ENCODE data around the gene IGFBP2. TPM values are rescaled to one million over a fixed set of nuclear protein-coding genes. Genes with fewer than 3 reads are reported as not detected.

IGFBP2 gene
- total RNA-seq (ENCODE audit: unreplicated experiment), result 208 TPM
- long read RNA-seq, transcript IGFBP2-201 (4 exons, 1,439 nt), result major isoform, 345 of 354 reads
- long read RNA-seq, partial matches to known transcripts, result 2 of 354 reads
- long read RNA-seq, other reads (novel, unspliced or antisense), result 7 of 354 reads

GRCh38 chr2:216632952-216633615 lies at the start of gene IGFBP2:
Gene IGFBP2, plus strand, starts transcription at chr2:216633420. Its CDS starts 104 bp downstream, at chr2:216633524.
- peak within 1 kb of the TSS; percentile 98 for H3K4me3 Mint-ChIP-seq (ENCODE audit: unreplicated experiment)
- peaks cover 5% of the 10 kb centered on the region for H3K36me3 Mint-ChIP-seq (ENCODE audit: unreplicated experiment)
- peaks cover 28% of the 10 kb centered on the region for H3K4me1 Mint-ChIP-seq (ENCODE audit: low read depth, unreplicated experiment)
- peak within 1 kb of the TSS; percentile 93 for H3K27ac Mint-ChIP-seq (ENCODE audit: unreplicated experiment)
- H3K27me3 Mint-ChIP-seq (ENCODE audit: unreplicated experiment), result peaks cover 27% of the 10 kb centered on the region
- DNase-seq, result peak; percentile 85
- TF ChIP-seq CTCF (IDR thresholded peaks at IDR 0.05; ENCODE audit: partially characterized antibody, unreplicated experiment), result no peak
- peaks cover 35% of the 10 kb centered on the region for H3K9me3 Mint-ChIP-seq (ENCODE audit: unreplicated experiment)

- H3K27ac Mint-ChIP-seq (ENCODE audit: unreplicated experiment), result no peak overlapping the region
- H3K4me1 Mint-ChIP-seq (ENCODE audit: low read depth, unreplicated experiment), result peaks cover 2% of the 10 kb centered on the region
- H3K36me3 Mint-ChIP-seq (ENCODE audit: unreplicated experiment), result no peaks in the 10 kb centered on the region
- DNase-seq, result no peak
- no peak overlapping the region for H3K4me3 Mint-ChIP-seq (ENCODE audit: unreplicated experiment)
- H3K27me3 Mint-ChIP-seq (ENCODE audit: unreplicated experiment), result peaks cover 2% of the 10 kb centered on the region
- H3K9me3 Mint-ChIP-seq (ENCODE audit: unreplicated experiment), result peaks cover 3% of the 10 kb centered on the region
- TF ChIP-seq CTCF (IDR thresholded peaks at IDR 0.05; ENCODE audit: partially characterized antibody, unreplicated experiment), result no peak
Measured at GRCh38 chr2:216583606-216584005, 49.6 kb upstream of the IGFBP2 start.

GRCh38 chr2:216584112-216584511 lies 49.1 kb upstream of the IGFBP2 start:
- peaks cover 1% of the 10 kb centered on the region for H3K9me3 Mint-ChIP-seq (ENCODE audit: unreplicated experiment)
- DNase-seq, result no peak
- H3K27me3 Mint-ChIP-seq (ENCODE audit: unreplicated experiment), result peaks cover 2% of the 10 kb centered on the region
- H3K27ac Mint-ChIP-seq (ENCODE audit: unreplicated experiment), result no peak overlapping the region
- TF ChIP-seq CTCF (IDR thresholded peaks at IDR 0.05; ENCODE audit: partially characterized antibody, unreplicated experiment), result no peak
- H3K4me1 Mint-ChIP-seq (ENCODE audit: low read depth, unreplicated experiment), result peaks cover 7% of the 10 kb centered on the region
- H3K4me3 Mint-ChIP-seq (ENCODE audit: unreplicated experiment), result no peak overlapping the region
- H3K36me3 Mint-ChIP-seq (ENCODE audit: unreplicated experiment), result no peaks in the 10 kb centered on the region

GRCh38 chr2:216585441-216585840 lies 47.8 kb upstream of the IGFBP2 start:
- H3K4me1 Mint-ChIP-seq (ENCODE audit: low read depth, unreplicated experiment), result peaks cover 10% of the 10 kb centered on the region
- H3K4me3 Mint-ChIP-seq (ENCODE audit: unreplicated experiment), result no peak overlapping the region
- H3K9me3 Mint-ChIP-seq (ENCODE audit: unreplicated experiment), result peaks cover 1% of the 10 kb centered on the region
- TF ChIP-seq CTCF (IDR thresholded peaks at IDR 0.05; ENCODE audit: partially characterized antibody, unreplicated experiment), result no peak
- H3K36me3 Mint-ChIP-seq (ENCODE audit: unreplicated experiment), result no peaks in the 10 kb centered on the region
- peaks cover 2% of the 10 kb centered on the region for H3K27me3 Mint-ChIP-seq (ENCODE audit: unreplicated experiment)
- H3K27ac Mint-ChIP-seq (ENCODE audit: unreplicated experiment), result no peak overlapping the region
- no peak for DNase-seq
